DLD1 (cell line): ENCODE measurements around the gene AMTN.

Experiments used
- in situ Hi-C: cut with HindIII; loops from 2 replicates; pipeline ENCODE4 v1.10.0; 2017; ENCODE audit warnings: low sequenced_read_pairs

Gene AMTN

DNA sequence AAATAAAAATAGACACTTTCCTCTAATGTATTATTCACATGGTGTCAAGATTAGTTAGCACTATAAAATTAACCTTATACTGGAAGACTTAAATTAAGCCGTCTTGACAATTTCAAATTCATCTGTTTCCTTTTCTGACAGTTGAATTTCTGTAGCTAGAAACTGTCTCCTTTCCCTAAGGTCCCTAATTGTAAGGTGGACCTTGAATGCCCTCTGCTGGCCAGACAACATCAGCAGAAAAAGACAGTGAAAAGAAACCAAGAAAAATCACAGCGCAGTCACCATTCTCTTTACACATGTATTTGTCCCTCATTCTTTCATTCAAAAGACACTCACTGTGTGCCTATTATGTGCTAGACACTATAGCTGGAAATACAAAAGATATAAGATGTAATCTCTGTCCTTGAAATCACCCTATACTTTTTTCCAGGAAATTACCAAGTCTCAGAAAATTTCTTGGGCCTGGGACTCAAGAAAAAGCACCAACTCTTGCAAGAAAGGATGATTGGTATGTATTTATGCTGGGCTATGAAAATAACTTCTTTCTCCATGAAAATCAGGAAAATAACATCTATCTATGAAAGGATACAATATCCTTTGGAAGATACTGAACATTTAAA is 41.0 kb downstream of the AMTN start:
- in situ Hi-C loops: no loop called here

DNA sequence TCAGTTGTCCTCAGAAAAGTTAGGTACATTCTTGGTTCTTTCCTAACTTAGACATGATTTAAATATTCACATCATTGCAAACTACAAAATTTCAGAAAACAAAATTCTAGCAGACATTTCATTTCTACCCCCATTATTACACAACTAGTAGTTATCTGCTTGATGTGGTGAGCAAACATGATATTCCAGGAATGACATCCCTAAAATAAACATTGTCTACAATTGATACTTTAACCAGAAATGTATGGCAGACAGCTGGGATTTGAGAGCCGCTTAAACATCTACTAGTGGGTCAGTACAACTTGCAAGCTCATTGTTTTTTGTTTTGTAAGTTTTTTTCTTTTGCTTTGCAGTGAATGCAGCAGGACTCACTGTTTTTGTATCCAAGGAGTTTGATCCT is 41.6 kb downstream of the AMTN start:
- in situ Hi-C loops: no loop called here

GRCh38 chr4:70564033-70564432 is 45.7 kb downstream of the AMTN start:
- in situ Hi-C loops: no loop called here

GRCh38 chr4:70570796-70571195 is 52.4 kb downstream of the AMTN start:
- in situ Hi-C loops: no loop called here

DNA sequence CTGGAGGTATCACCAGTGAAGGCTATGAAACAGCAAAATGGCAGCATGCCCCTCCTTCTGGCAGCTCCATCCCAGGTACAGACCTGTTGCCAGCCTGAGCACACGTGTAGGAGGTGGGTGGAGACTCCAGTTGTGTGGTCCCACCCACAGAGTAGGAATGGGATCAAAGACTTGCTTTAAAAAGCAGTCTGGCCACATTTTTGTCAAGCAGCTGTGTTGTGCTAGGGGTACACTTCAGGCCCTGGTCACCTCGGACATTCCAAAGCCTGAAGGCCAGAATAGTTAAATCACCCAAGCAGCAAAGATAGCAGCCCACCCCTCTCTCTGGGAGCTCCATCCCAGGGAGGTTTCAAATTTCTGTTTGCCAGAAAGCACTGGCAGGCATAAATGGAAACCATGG is 53.4 kb downstream of the AMTN start:
- in situ Hi-C loops: no loop called here

GRCh38 chr4:70575964-70576363 is 57.6 kb downstream of the AMTN start:
- in situ Hi-C loops: no loop called here

GRCh38 chr4:70577220-70577927 is 59.0 kb downstream of the AMTN start:
- in situ Hi-C loops: no loop called here

GRCh38 chr4:70581980-70582379 is 63.6 kb downstream of the AMTN start:
- in situ Hi-C loops: no loop called here
